Activated CD4-positive, alpha-beta memory T cell treated with anti-CD3 and anti-CD28 coated beads, Interleukin-2, amount 10 ng/mL, durations not matched to agents 7 days and 5 days (primary cell): ENCODE data around the gene SHC2. TPM values are rescaled to one million over a fixed set of nuclear protein-coding genes. Genes with fewer than 3 reads are reported as not detected.

Experiments
- CTCF ChIA-PET: fragments of 350-600 bp; sonication (Branson Sonifier 250); formaldehyde crosslinking; loops from one replicate; lab custom pipeline; 2021; ENCODE audit warnings: antibody characterized with exemption, inconsistent platforms; lab: Charles Lee
- POLR2A ChIA-PET: fragments of 350-600 bp; sonication (Branson Sonifier 250); formaldehyde crosslinking; loops from one replicate; lab custom pipeline; 2021; ENCODE audit warnings: antibody characterized with exemption; lab: Charles Lee
- DNase-seq: peaks from one replicate; pipeline ENCODE4 v3.0.0-alpha.2; 2020
- H3K27ac Mint-ChIP-seq: one replicate; pipeline ENCODE4 v1.8.0; 2021; ENCODE audit warnings: mild to moderate bottlenecking, mixed read lengths
- H3K27me3 Mint-ChIP-seq: one replicate; pipeline ENCODE4 v1.8.0; 2021; ENCODE audit warnings: mixed read lengths
- H3K36me3 Mint-ChIP-seq: one replicate; pipeline ENCODE4 v1.8.0; 2021; ENCODE audit warnings: low read depth, mixed read lengths
- H3K4me1 Mint-ChIP-seq: one replicate; pipeline ENCODE4 v1.8.0; 2021; ENCODE audit warnings: mixed read lengths
- H3K4me3 Mint-ChIP-seq: one replicate; pipeline ENCODE4 v1.8.0; 2021; ENCODE audit warnings: mild to moderate bottlenecking, mixed read lengths
- H3K9me3 Mint-ChIP-seq: one replicate; pipeline ENCODE4 v1.8.0; 2021; ENCODE audit warnings: mixed read lengths
- total RNA-seq, 2 experiments: library from RNA; stranded (reverse); gene quantifications; one replicate each; pipeline ENCODE4 v1.2.3, GENCODE V29; 2021

Gene SHC2
- total RNA-seq, 2 experiments from 2014 or later: not detected

DNA sequence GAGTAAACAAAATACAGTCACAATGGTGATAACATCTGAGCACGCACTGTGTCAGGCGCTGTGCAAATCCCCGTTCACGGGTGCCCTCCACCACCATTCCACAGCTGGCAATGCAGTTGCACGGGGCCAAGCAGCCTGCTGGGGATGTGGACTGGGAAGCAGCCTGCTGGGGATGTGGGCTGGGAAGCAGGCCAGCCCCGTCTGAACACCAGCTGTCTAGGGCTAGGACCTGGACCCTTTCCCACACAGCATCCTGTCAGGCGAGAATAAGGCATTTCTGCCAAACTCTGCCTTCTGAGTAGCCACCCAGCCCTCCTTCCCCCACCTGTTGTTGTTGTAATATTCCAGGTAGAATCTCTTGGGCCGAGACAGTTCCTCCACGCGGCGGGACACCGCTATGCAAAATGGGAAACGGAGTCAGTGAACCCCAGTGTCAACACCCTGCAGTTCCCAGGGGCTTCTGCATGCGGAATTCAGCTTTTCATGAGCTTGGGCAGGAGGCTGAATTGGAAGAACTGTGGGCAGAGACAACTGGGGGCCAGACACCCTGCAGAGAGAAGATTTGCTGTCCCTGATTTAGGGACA lies 88.4 kb downstream of the SHC2 start:
- H3K9me3 Mint-ChIP-seq: no peaks in the 10 kb centered on the region
- ChIA-PET POLR2A (no interaction called here), CTCF (no interaction called here)
- H3K36me3 Mint-ChIP-seq: no peaks in the 10 kb centered on the region
- H3K4me3 Mint-ChIP-seq: no peak overlapping the region
- H3K4me1 Mint-ChIP-seq: no peaks in the 10 kb centered on the region
- H3K27ac Mint-ChIP-seq: no peak overlapping the region
- no peak for DNase-seq
- H3K27me3 Mint-ChIP-seq: no peaks in the 10 kb centered on the region

DNA sequence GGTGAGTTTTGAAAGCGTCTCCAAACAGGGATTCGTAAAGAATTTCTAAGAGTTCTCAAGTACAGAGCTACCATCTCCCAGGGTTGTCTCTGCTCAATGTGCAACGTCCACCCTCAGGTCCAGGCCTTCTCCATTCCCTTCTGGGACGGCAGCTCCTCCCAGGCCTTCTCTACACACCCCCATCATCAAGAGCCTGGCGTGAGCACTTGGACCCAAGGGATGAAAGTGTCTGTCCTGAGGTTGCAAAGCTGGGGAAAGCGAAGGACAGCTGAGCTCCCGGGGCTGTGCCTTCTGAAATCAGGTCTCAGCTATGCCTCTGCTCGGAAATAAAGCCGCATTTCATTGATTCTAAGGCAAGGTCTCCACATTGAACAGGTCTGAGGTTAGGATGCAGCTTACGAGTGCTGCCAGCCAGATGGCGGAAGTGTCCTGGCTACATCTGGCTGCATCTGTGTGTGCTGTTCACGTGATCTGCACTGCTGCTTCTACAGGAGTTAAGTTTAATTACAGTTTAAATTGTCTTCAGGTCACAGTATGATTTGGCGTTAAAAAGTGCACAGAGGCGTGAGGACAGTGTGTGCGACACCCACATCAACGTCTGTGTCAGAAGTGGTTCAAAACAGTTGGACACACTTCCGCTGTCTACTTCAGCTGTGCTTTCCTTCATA lies 89.2 kb downstream of the SHC2 start:
- Mint-ChIP-seq H3K36me3 (no peaks in the 10 kb centered on the region), H3K9me3 (no peaks in the 10 kb centered on the region), H3K27ac (no peak overlapping the region), H3K4me3 (no peak overlapping the region), H3K4me1 (no peaks in the 10 kb centered on the region), H3K27me3 (no peaks in the 10 kb centered on the region)
- ChIA-PET POLR2A (interaction anchor here (1.0 kb wide), 1 partner anchor 38 kb away, joined by 3 read pairs; no protein-coding TSS in a partner anchor), CTCF (no interaction called here)
- DNase-seq: no peak

DNA sequence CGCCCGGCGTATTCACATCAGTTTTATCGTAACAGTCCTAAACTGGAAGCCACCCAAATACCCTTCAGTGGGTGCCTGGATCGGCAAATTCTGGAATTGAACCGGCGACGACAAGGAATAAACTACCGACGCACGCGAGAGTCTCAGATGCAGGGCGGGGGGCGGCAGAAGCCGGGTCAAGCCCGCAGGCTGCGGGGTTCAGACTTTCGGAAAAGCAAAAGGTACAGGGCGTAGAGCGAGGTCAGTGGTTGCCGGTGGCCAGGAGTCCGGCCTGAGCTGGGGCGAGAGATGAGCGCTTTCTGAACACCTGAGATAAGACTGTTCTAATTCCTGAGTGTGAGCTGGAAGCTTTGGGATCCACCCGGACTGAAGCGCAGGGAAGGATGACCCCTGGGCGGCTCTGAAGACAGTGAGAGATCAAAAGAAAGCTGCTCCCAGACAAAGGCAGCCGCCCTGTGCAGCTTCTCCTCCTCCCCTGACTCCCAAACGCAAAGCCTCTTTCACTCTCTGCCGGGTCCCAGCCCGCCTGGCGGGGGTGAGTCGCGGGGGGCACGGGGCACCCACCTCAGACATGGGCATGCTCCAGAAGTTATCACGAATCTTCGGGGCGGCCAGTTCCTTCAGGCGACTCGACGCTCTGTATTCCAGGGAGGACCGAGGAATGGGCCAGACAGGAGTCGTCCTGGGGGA lies 90.0 kb downstream of the SHC2 start:
- no peaks in the 10 kb centered on the region for H3K27me3 Mint-ChIP-seq
- no peak overlapping the region for H3K4me3 Mint-ChIP-seq
- no peaks in the 10 kb centered on the region for H3K4me1 Mint-ChIP-seq
- ChIA-PET POLR2A (interaction anchor here (1.0 kb wide), 1 partner anchor 39 kb away, joined by 3 read pairs; no protein-coding TSS in a partner anchor), CTCF (no interaction called here)
- H3K36me3 Mint-ChIP-seq: no peaks in the 10 kb centered on the region
- no peak overlapping the region for H3K27ac Mint-ChIP-seq
- no peaks in the 10 kb centered on the region for H3K9me3 Mint-ChIP-seq
- no peak for DNase-seq

DNA sequence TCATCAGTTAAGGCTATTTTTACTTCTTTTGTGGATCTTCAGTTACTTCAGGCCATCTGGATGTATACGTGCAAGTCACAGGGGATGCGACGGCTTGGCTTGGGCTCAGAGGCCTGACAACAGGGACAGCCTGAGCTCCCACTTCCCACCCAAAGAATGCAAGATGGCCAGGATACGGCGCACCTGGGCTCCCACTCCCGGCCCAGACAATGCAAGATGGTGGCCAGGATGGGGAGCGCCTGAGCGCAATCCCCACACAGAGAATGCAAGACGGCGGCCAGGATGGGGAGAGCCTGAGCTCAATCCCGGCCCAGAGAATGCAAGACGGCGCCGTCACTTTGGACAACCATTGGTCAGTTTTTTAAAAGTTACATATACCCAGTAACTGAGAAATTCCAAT lies 91.0 kb downstream of the SHC2 start:
- ChIA-PET POLR2A (no interaction called here), CTCF (no interaction called here)
- no peaks in the 10 kb centered on the region for H3K27me3 Mint-ChIP-seq

DNA sequence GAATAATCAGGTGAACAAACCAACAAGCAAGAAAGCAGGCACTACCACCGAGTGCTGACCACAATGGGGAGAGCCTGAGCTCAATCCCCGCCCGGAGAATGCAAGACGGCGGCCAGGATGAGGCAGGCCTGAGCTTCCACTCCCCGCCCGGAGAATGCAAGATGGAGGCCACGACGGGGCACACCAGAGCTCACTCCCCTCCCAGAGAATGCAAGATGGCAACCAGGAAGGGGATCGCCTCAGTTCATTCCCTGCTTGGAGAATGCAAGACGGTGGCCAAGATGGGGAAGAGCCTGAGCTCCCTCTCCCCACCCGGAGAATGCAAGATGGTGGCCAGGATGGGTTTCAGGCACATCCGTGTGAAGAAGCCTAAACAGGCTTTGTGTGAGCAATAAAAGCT lies 91.6 kb downstream of the SHC2 start:
- Mint-ChIP-seq H3K9me3 (no peaks in the 10 kb centered on the region), H3K27ac (no peak overlapping the region), H3K4me1 (no peaks in the 10 kb centered on the region), H3K36me3 (no peaks in the 10 kb centered on the region), H3K4me3 (no peak overlapping the region), H3K27me3 (no peaks in the 10 kb centered on the region)
- no peak for DNase-seq
- ChIA-PET POLR2A (no interaction called here), CTCF (no interaction called here)

More for the DNA sequence above, 91.0 kb downstream of the SHC2 start:
- Mint-ChIP-seq H3K9me3 (no peaks in the 10 kb centered on the region), H3K36me3 (no peaks in the 10 kb centered on the region), H3K4me3 (no peak overlapping the region), H3K27ac (no peak overlapping the region), H3K4me1 (no peaks in the 10 kb centered on the region)
- DNase-seq: no peak

DNA sequence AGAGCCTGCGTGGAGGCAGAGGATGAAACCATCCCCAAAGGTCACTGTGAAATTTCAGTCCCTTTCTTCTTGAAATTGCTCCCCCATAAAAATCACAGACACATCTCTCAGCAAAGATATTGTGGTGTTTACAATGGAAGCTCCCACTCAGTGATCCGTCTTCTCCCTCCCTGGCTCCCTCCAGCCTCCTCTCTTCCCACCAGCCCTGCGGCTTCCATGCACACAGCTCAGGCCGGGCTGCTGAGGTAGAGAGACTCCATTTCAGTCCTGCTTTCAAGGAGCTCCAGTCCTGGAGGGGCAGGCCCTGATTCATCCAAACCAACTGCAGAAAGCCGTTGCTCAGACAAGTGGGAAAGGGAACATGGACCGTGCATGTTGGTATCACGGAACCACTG lies 92.2 kb downstream of the SHC2 start:
- Mint-ChIP-seq H3K36me3 (no peaks in the 10 kb centered on the region), H3K27ac (no peak overlapping the region), H3K27me3 (no peaks in the 10 kb centered on the region), H3K4me3 (no peak overlapping the region), H3K4me1 (no peaks in the 10 kb centered on the region), H3K9me3 (no peaks in the 10 kb centered on the region)
- no peak for DNase-seq
- CTCF ChIA-PET: no interaction called here
- POLR2A ChIA-PET: no interaction called here

DNA sequence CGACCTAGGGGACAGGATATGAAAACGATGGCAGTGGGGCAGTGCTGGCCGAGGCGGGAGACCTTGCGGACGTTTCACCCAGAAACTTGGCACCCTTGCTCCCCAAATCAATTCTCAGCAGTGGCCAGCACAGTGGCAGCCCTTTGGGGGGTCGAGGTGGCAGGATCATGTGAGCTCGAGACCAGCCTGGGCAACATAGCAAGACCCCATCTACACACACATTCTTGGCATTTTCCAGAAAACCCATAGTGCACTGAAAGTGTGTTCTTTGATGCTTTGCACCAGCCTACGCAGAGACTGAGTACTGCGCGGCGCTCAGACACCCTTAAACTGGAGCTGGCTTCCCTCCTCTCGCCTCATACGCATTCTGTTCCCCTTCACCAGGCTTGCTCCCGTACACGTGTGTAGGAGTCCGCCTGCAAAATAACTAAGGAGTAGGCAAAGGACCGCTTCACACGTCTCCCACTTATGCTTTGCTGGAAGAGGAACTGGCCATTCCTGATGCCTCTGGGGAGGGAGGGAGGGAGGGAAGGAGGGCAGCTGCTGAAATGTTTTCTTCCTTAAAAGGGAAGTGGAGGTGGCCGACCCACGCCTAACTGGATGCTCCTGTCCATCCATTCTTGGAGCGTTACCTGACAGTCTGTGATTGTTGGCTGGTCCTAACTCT lies 92.7 kb downstream of the SHC2 start:
- H3K36me3 Mint-ChIP-seq: no peaks in the 10 kb centered on the region
- ChIA-PET POLR2A (no interaction called here), CTCF (no interaction called here)
- no peak overlapping the region for H3K4me3 Mint-ChIP-seq
- no peaks in the 10 kb centered on the region for H3K27me3 Mint-ChIP-seq
- DNase-seq: no peak
- no peak overlapping the region for H3K27ac Mint-ChIP-seq
- H3K9me3 Mint-ChIP-seq: no peaks in the 10 kb centered on the region
- H3K4me1 Mint-ChIP-seq: no peaks in the 10 kb centered on the region

DNA sequence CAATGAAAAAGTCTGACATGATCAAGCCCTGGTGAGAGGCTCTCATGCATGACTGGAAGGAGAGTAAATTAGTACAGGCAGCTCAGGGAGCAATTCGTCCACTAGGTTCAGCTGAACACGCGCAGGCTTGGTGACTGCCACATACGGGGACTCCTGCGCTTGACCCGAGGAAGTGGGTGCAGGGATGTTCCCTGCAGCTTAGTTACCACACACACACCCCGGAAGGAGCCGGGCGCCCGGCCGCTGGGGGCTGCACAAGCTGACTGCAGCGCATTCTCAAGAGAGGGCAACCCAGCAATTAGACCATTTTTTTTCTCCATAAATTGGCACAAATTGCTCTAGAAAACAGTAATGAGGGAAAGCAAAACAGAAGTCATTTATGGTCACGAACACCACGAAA lies 93.3 kb downstream of the SHC2 start:
- Mint-ChIP-seq H3K27ac (no peak overlapping the region), H3K36me3 (no peaks in the 10 kb centered on the region), H3K9me3 (no peaks in the 10 kb centered on the region), H3K27me3 (no peaks in the 10 kb centered on the region), H3K4me3 (no peak overlapping the region), H3K4me1 (no peaks in the 10 kb centered on the region)
- ChIA-PET CTCF (no interaction called here), POLR2A (no interaction called here)
- no peak for DNase-seq

DNA sequence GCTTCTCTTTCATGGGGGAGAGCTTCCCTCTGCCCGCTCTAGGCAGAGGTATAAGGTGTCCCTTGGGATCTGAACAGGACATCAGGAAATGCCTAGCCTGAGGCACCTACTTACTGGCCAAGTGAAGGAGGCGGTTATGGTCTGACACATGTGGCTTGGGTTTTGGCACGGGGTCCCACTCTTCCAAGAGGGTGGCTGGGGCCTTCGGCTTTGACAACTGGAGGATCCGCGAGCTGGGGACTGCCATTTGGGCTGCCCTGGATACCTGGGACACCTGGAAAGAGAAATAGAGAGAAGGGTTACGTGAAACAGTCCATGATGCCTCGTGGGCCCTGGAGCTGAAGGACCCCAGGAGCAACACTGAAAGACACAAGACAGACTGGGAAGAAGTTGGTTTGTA lies 93.9 kb downstream of the SHC2 start:
- no peak for DNase-seq
- CTCF ChIA-PET: no interaction called here
- H3K4me1 Mint-ChIP-seq: no peaks in the 10 kb centered on the region
- no peaks in the 10 kb centered on the region for H3K27me3 Mint-ChIP-seq
- H3K9me3 Mint-ChIP-seq: no peaks in the 10 kb centered on the region
- POLR2A ChIA-PET: no interaction called here
- H3K4me3 Mint-ChIP-seq: no peak overlapping the region
- no peak overlapping the region for H3K27ac Mint-ChIP-seq
- no peaks in the 10 kb centered on the region for H3K36me3 Mint-ChIP-seq

Other genes starting within 250 kb of the SHC2 start
- under 1 TPM; 0.60 to 0.78 TPM for gene PLPP2, start 169.6 kb downstream of the SHC2 start, total RNA-seq
- 10 to 100 TPM; 17.2 to 20.8 TPM for gene MIER2, start 116.2 kb downstream of the SHC2 start, total RNA-seq
- under 1 TPM in 1 of 2 experiments, not detected in 1; 0.08 TPM for gene C2CD4C, start 51.9 kb downstream of the SHC2 start, total RNA-seq
- gene MADCAM1, start 35.5 kb upstream of the SHC2 start, total RNA-seq: under 1 TPM; 0.78 to 0.81 TPM
- gene TPGS1, start 46.5 kb upstream of the SHC2 start, total RNA-seq: 10 to 100 TPM; 22.9 to 24.0 TPM
- gene CDC34, start 70.7 kb upstream of the SHC2 start, total RNA-seq: 10 to 100 TPM; 50.3 to 50.4 TPM
- 10 to 100 TPM; 45.1 to 45.2 TPM for gene GZMM, start 83.0 kb upstream of the SHC2 start, total RNA-seq
- gene BSG, start 111.6 kb upstream of the SHC2 start, total RNA-seq: 100 to 1,000 TPM; 255 to 257 TPM
- gene HCN2, start 128.8 kb upstream of the SHC2 start, total RNA-seq: 1 to 10 TPM; 3.1 to 3.5 TPM
- gene POLRMT, start 172.5 kb upstream of the SHC2 start, total RNA-seq: 10 to 100 TPM; 44.8 to 45.1 TPM
- gene FGF22, start 178.8 kb upstream of the SHC2 start, total RNA-seq: not detected
- 10 to 100 TPM; 80.6 to 82.2 TPM for gene RNF126, start 202.2 kb upstream of the SHC2 start, total RNA-seq
- gene FSTL3, start 215.4 kb upstream of the SHC2 start, total RNA-seq: 1 to 10 TPM; 2.5 to 3.0 TPM
- not detected for gene PRSS57, start 234.4 kb upstream of the SHC2 start, total RNA-seq
- gene PALM, start 247.9 kb upstream of the SHC2 start, total RNA-seq: not detected